Activated CD4-positive, alpha-beta T cell treated with anti-CD3 and anti-CD28 coated beads, Interleukin-2, Interleukin-4, amounts not matched to agents 100 ng/mL and 50 ng/mL, durations not matched to agents 16 hours and 8 hours (primary cell): Measurements from ENCODE around the gene UGT8.
"Not testable (repeated sequence)": the region's sequence is repeated elsewhere in the genome, so short reads cannot be mapped to it uniquely, and the experiment has no call there.

Experiments
- DNase-seq: peaks from one replicate; pipeline ENCODE4 v3.0.0-alpha.2; 2020; ENCODE audit warnings: low spot score

Gene UGT8

DNA sequence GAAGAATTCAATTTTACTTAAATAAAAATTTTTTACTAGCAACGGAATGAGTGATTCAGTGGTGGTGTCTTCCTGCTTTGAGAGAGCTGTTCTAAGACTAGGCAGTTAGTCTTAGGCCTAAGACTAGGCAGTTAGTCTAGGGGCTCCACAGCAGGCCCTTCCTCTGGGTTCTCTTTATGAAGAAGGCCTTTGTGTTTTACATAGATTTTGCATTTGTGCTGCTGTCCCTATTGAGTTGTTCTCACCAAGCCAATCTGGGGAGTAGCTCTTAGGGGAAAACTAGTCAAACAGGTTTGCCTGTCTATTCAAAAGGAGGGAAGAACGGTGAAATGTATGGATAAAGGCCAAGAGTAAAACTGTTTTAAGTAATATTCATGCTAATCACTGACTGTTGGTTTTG, 7.6 kb downstream of the UGT8 start:
- no peak for DNase-seq

- no peak for DNase-seq
Observed at GRCh38 chr4:114607056-114607455, 8.4 kb downstream of the UGT8 start.

GRCh38 chr4:114613560-114613959, 15.0 kb downstream of the UGT8 start:
- no peak for DNase-seq

DNA sequence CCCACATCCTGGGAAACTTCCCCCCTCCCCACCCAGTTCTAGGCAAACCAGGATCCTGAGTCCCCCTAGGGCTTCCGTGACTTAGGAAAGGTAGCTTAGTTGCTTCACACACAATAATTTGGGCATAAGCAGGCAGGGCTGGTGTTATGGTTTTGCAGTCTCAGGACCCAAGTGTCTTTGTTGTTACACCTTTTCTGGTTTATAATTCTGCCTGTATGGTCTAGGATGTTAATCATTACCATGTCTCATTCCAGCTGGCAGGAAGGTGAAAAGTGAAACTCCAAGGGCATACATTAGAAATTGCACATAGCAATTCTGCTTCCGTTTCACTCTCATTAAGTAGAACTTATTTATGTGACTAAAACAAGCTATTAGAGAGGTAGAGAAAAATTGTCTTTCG, 16.8 kb downstream of the UGT8 start:
- DNase-seq, result no peak

- not testable (repeated sequence) for DNase-seq
Observed at GRCh38 chr4:114616036-114616435, 17.4 kb downstream of the UGT8 start.

GRCh38 chr4:114626196-114626595, 27.6 kb downstream of the UGT8 start:
- no peak for DNase-seq

- DNase-seq, result no peak
Observed at GRCh38 chr4:114636192-114636935, 37.8 kb downstream of the UGT8 start.

GRCh38 chr4:114642173-114642780, 43.7 kb downstream of the UGT8 start:
- no peak for DNase-seq

GRCh38 chr4:114649908-114650307, 51.3 kb downstream of the UGT8 start:
- DNase-seq, result no peak

- DNase-seq, result no peak
Observed at GRCh38 chr4:114653675-114654074, 55.1 kb downstream of the UGT8 start.

DNA sequence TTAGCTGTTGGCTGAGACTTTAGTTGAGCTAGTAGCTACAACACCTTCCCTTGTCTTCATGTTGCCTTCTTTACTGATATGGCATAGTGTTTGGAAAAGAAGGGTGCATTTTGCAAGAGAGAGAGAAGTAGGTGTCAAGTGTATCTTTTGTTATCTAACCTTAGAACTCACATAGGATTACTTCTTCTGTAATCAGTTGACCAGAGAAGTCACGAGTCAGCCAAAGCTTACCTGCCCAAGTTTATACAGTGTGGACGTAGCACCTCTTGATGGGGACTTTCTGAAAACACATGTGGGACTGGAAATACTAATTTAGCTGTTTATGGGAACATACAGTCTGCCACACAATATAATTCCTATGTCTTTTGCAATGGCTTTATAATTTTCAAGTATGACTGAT, 56.0 kb downstream of the UGT8 start:
- DNase-seq, result no peak

GRCh38 chr4:114658179-114658578, 59.6 kb downstream of the UGT8 start:
- no peak for DNase-seq

- no peak for DNase-seq
Observed at GRCh38 chr4:114658776-114659175, 60.2 kb downstream of the UGT8 start.

DNA sequence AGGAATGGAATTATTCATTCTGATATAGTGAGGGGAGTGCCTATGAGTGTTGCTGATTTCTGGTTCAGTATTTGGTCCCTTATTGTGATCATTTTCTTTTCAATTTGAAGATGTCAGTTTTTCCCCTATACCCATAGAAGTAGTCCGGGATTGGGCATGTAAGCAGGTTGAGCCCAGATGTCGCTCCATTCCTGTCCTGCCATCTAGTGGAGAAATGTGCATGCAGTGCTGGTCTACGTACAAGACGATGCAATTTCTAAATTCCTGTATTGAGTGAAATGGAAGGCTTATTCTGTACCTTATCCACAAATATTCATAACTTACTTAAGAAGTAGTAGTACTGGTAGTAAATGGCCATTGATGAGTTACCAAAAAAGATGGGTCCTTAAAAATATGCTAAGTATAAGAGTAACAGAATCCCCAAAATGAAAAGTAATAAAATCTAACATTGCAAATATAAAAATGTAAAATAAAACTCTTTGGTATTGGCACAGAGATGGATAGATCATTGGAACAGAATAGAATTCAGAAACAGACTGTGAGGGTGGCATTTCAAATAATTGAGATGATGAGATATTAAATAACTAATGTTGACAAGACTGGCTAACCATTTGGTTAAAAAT, 60.9 kb downstream of the UGT8 start:
- peak; percentile 41 for DNase-seq

DNA sequence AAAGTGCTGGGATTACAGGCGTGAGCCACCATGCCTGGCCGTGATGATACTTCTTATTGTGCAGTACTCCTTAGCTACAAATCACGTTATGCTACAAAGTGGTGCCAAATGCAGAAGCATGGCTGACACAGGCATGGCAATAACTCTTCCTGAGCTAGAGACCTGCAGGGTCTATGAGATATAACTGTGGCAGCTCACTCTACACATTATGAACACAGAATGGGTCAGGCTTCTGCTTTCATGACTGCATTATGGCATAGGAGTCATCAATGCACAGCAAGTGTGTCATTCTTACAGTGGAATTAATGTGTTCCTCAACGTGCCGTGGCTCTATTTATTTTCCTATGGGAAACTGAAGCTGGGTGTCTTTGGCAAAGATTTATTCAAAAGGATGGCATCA, 64.5 kb downstream of the UGT8 start:
- DNase-seq, result no peak

DNA sequence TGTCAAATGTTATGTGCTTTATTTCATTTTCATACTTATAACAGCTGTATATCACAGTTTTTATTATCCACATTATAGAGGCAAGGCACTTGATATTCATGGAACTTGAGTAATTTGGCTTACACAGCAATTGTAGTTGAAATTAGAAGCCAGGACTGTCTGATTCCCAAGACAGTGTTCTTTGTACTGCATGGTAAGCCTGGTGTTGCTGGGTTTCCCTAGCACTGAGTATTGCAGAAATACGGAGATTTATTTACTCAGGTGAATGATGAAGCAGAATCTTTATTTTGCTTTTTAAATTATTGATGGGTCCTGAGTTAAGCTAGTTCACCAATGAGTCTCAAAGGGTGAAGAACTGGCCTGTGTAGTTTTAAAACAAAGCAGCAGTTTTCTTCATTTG, 70.0 kb downstream of the UGT8 start:
- DNase-seq, result no peak

GRCh38 chr4:114670733-114671132, 72.1 kb downstream of the UGT8 start:
- not testable (repeated sequence) for DNase-seq

DNA sequence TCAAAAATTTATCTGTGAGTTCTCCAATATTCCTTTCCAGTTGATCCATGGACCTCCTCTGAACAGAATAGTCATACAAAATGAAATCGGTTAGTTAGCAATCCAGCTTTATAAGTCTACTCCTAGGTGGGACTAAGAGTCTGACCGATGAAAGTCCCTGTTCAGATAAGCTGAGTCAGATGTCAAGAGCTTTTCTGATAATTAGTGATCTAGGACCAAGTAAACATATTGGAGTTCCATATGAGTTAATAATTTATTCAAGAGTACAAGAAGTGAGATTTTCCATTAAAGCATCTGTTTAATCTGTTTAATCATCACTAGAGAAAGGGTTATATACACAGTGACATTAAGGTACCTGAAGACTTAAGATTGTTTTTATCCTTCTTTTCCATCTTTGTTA, 74.7 kb downstream of the UGT8 start:
- DNase-seq, result no peak

DNA sequence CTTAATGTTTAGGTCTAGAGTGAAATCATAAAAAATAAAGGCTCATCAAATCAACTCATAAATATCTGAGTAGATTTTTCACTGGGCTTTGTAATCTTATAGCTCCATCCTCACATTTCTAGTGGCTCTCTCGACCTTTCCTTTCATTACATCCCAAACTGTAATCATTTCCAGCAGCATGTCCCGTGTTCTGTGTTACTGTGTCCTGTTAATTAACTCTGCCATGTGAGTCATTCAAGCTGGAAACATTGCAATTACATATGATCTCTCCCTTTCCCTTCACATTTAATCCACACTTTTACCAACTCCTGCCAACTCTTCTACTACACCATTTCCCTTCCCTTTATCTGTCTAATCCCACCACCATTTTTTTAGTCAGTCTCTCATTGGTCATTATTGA, 75.5 kb downstream of the UGT8 start:
- no peak for DNase-seq

- DNase-seq, result no peak
Observed at GRCh38 chr4:114677346-114677979, 78.9 kb downstream of the UGT8 start.

DNA sequence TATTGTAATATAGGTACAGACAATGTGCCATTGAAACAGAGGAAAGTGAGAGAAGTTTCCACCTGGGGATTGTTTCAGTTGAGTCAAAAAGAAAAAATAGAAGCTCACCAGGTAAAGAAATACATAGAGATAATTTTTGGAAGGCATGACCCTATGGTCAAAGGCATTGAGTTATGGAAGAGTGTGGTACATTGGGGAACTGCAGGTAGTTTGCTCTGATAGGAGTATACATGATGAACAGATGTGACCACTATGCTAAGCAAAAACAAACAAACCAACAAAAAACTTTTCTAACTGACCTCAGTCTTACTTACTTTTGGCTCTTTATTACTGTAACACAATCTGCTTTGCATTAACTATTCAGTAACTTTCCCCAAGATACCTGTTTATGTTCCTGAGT, 85.9 kb downstream of the UGT8 start:
- DNase-seq, result no peak

DNA sequence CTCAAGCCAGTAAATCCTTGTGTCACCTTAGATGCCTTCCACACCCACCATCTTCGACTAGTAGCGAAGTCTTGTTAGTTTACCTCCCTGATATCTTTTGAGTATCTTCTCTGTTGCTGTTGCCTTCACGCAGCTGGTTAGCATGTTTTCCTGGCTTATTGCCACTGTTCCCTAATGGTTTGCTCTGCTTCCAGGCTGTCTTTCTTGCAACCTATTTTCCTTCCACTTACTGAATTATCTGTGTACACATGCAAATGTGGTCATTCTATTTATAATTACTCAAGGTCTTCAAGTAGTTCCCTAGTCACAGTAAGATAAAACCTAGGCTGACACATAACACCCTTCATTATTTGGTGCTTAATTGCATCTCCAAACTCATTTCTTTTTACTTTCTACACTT, 89.5 kb downstream of the UGT8 start:
- no peak for DNase-seq

DNA sequence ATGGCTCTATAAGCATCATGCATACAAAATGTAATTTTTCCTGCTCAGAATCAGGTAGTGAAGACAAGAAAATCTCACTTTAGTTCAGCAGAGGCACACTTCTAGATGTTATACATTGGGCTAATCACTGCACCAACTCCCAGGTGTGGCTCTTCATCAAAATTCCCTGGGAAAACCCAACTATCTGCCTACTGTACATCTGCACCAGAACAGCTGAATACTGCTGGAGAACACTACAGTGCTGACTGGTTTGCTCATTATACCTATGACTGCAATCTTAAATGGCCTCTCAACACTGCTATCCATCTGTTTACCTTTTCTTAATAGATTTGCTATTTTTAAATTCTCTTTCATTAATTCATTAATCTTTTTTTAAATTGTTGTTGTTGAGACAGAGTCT, 92.0 kb downstream of the UGT8 start:
- no peak for DNase-seq
